GM23338 (cell line): ENCODE results near the gene UBE2C. TPM values are rescaled to one million over a fixed set of nuclear protein-coding genes. Genes with fewer than 3 reads are reported as not detected.

Experiments used
- ATAC-seq: fragments of 200-7000 bp; cut with Tn5 transposase; 3 replicates; pipeline ENCODE4 v1.9.1; 2020
- DNase-seq: peaks from one replicate; pipeline ENCODE4 v3.0.0-alpha.2; 2015; ENCODE audit warnings: low spot score
- H2AFZ ChIP-seq: fragments of 200-600 bp; sonication (generic); 2 replicates; pipeline ENCODE4 v1.8.0; 2016; ENCODE audit warnings: antibody characterized with exemption, mild to moderate bottlenecking, moderate library complexity
- H3F3A ChIP-seq: fragments of 200-600 bp; sonication (generic); replicated peaks from 2 replicates; pipeline ENCODE4 v1.8.0; 2017; ENCODE audit warnings: antibody characterized with exemption, mixed run types, low read depth
- H3K27ac ChIP-seq: fragments of 200-600 bp; sonication (generic); 2 replicates; pipeline ENCODE4 v1.6.1; 2016; ENCODE audit warnings: low read depth
- H3K27me3 ChIP-seq: fragments of 200-600 bp; sonication (generic); 2 replicates; pipeline ENCODE4 v1.8.0; 2016; ENCODE audit warnings: mild to moderate bottlenecking, mixed run types, moderate library complexity; ENCODE audit not compliant: insufficient read depth
- H3K36me3 ChIP-seq: fragments of 200-600 bp; sonication (generic); 2 replicates; pipeline ENCODE4 v1.8.0; 2016; ENCODE audit warnings: mild to moderate bottlenecking; ENCODE audit not compliant: insufficient read depth
- H3K4me1 ChIP-seq: fragments of 200-600 bp; sonication (generic); 2 replicates; pipeline ENCODE4 v1.8.0; 2016; ENCODE audit warnings: mild to moderate bottlenecking, moderate library complexity; ENCODE audit not compliant: insufficient read depth
- H3K4me2 ChIP-seq: fragments of 200-600 bp; sonication (generic); 2 replicates; pipeline ENCODE4 v1.7.1; 2017; ENCODE audit warnings: mixed run types
- H3K4me3 ChIP-seq: fragments of 200-600 bp; sonication (generic); 2 replicates; pipeline ENCODE4 v1.6.1; 2016; ENCODE audit warnings: mixed run types
- H3K79me2 ChIP-seq: fragments of 200-600 bp; sonication (generic); replicated peaks from 2 replicates; pipeline ENCODE4 v1.8.0; 2017; ENCODE audit warnings: mild to moderate bottlenecking; ENCODE audit not compliant: insufficient read depth
- H3K9me2 ChIP-seq: fragments of 200-600 bp; sonication (generic); 2 replicates; pipeline ENCODE4 v1.8.0; 2017; ENCODE audit not compliant: insufficient read depth
- H4K20me1 ChIP-seq: fragments of 200-600 bp; sonication (generic); replicated peaks from 2 replicates; pipeline ENCODE4 v1.8.0; 2017; ENCODE audit warnings: mild to moderate bottlenecking; ENCODE audit not compliant: insufficient read depth
- H3K27ac Mint-ChIP-seq: 2 replicates; pipeline ENCODE4 v1.8.0; 2020; ENCODE audit warnings: inconsistent platforms, mild to moderate bottlenecking, moderate library complexity, mixed read lengths
- H3K27me3 Mint-ChIP-seq: 3 replicates; pipeline ENCODE4 v1.8.0; 2022; ENCODE audit warnings: low read depth, mild to moderate bottlenecking, moderate library complexity, mixed read lengths, inconsistent platforms; ENCODE audit not compliant: insufficient read depth, poor library complexity
- H3K36me3 Mint-ChIP-seq: 3 replicates; pipeline ENCODE4 v1.8.0; 2021; ENCODE audit warnings: low read depth, mild to moderate bottlenecking, inconsistent platforms, moderate library complexity, mixed read lengths
- H3K4me1 Mint-ChIP-seq: 3 replicates; pipeline ENCODE4 v1.8.0; 2020; ENCODE audit warnings: mild to moderate bottlenecking, inconsistent platforms, mixed read lengths
- H3K4me3 Mint-ChIP-seq: 3 replicates; pipeline ENCODE4 v1.8.0; 2021; ENCODE audit warnings: moderate library complexity, mild to moderate bottlenecking, inconsistent platforms, mixed read lengths
- H3K9me3 Mint-ChIP-seq: 3 replicates; pipeline ENCODE4 v1.8.0; 2020; ENCODE audit warnings: moderate library complexity, mild to moderate bottlenecking, inconsistent platforms, mixed read lengths
- CREB1 ChIP-seq: fragments of 250-450 bp; sonication (Bioruptor Pico); IDR thresholded peaks from 2 replicates; pipeline ENCODE4 v1.5.0; 2020; ENCODE audit warnings: low read depth, mild to moderate bottlenecking, moderate library complexity
- EZH2 ChIP-seq: fragments of 200-600 bp; sonication (generic); IDR thresholded peaks from one replicate; pipeline ENCODE4 v1.8.0; 2017; ENCODE audit warnings: antibody characterized with exemption, mild to moderate bottlenecking, low read depth; ENCODE audit not compliant: unreplicated experiment
- EZH2phosphoT487 ChIP-seq: fragments of 200-600 bp; sonication (generic); IDR thresholded peaks from one replicate; pipeline ENCODE4 v1.8.1; 2018; ENCODE audit warnings: antibody characterized with exemption; ENCODE audit not compliant: unreplicated experiment
- JUNB ChIP-seq: IDR thresholded peaks from one replicate; pipeline ENCODE4 v1.6.1; 2016; ENCODE audit warnings: antibody characterized with exemption; ENCODE audit not compliant: unreplicated experiment
- NANOG ChIP-seq: IDR thresholded peaks from 2 replicates; pipeline ENCODE4 v1.6.1; 2016; ENCODE audit warnings: antibody characterized with exemption, borderline replicate concordance
- POLR2AphosphoS5 ChIP-seq: IDR thresholded peaks from 2 replicates; pipeline ENCODE4 v1.6.1; 2016; ENCODE audit warnings: antibody characterized with exemption, low read depth
- REST ChIP-seq: IDR thresholded peaks from one replicate; pipeline ENCODE4 v1.6.1; 2018; ENCODE audit warnings: antibody characterized with exemption; ENCODE audit not compliant: unreplicated experiment
- STAT1 ChIP-seq: IDR thresholded peaks from one replicate; pipeline ENCODE4 v1.6.1; 2016; ENCODE audit warnings: antibody characterized with exemption; ENCODE audit not compliant: unreplicated experiment
- ZNF114 ChIP-seq: fragments of 250-450 bp; sonication (Bioruptor Pico); IDR thresholded peaks from 2 replicates; pipeline ENCODE4 v1.5.0; 2020; ENCODE audit warnings: mild to moderate bottlenecking, moderate library complexity
- ZNF331 ChIP-seq: fragments of 250-450 bp; sonication (Bioruptor Pico); IDR thresholded peaks from 2 replicates; pipeline ENCODE4 v1.5.0; 2020; ENCODE audit warnings: low read depth, mild to moderate bottlenecking, moderate library complexity
- ZNF462 ChIP-seq: fragments of 250-450 bp; sonication (Bioruptor Pico); IDR thresholded peaks from 2 replicates; pipeline ENCODE4 v1.5.0; 2020; ENCODE audit warnings: mild to moderate bottlenecking, moderate library complexity
- polyA plus RNA-seq: library from polyadenylated mRNA; unstranded; fragments of >200 nt; fragmentation: Nextera tagmentation; extraction: Ambion mirVana; gene quantifications from 2 replicates; pipeline ENCODE4 v1.2.1, GENCODE V29; 2016
- total RNA-seq: library from RNA; depleted of rRNA; stranded (reverse); fragments of >200 nt; shearing (Covaris generic); gene quantifications from 2 replicates; pipeline ENCODE4 v1.2.3, GENCODE V29; 2014
- TF ChIP-seq, protein P1 (sequence below): IDR thresholded peaks from 2 replicates; pipeline ENCODE4 v1.6.1; 2016; ENCODE audit warnings: antibody characterized with exemption

Gene UBE2C
- total and polyA plus RNA-seq, 2 experiments from 2014 or later = 247 to 698 TPM

DNA sequence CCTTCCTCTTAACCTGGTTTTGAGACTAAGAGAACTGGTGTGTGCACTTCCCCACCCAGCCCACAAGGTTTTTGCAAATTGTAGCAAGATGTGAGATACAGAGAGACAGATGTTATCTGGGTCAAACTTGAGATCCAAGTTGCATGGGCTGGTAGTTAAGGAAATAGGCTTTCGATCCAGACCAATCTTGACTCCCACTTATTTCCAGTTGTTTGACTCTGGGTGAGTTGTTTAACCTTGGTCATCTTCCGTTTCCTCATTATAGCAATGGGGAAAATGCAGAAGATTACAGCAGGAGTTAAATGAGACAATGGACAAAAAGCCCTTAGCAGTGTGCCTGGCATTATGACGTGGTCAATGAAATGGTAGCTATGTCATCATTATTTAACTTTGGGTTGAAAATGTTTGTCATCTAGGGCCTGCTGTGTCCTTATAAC lies 22.9 kb downstream of the UBE2C start:
- Histone ChIP-seq H4K20me1 (peaks cover 13% of the 10 kb centered on the region), H3K4me3 (peak overlapping the region; percentile 82; the same call in 1 of the 2 replicates), H3K27ac (no peak overlapping the region), H3K4me2 (peak overlapping the region; percentile 85; the same call in 1 of the 2 replicates), H3K9me2 (no peaks in the 10 kb centered on the region), H3K36me3 (no peaks in the 10 kb centered on the region), H3K27me3 (no peaks in the 10 kb centered on the region), H3F3A (peaks cover 15% of the 10 kb centered on the region), H2AFZ (no peak overlapping the region), H3K4me1 (peaks cover 20% of the 10 kb centered on the region; the same call in 1 of the 2 replicates), H3K79me2 (0 out of 2 replicates have a peak, but pooled peaks cover 3% of the 10 kb centered on the region)
- Mint-ChIP-seq H3K4me1 (peaks cover 12% of the 10 kb centered on the region), H3K4me3 (peak overlapping the region; percentile 77; the same call in 2 of the 3 replicates), H3K27me3 (peaks cover 12% of the 10 kb centered on the region), H3K36me3 (peaks cover 18% of the 10 kb centered on the region; the same call in 2 of the 3 replicates), H3K9me3 (no peaks in the 10 kb centered on the region; the same call in 2 of the 3 replicates), H3K27ac (no peak overlapping the region)
- ATAC-seq (no peak), DNase-seq (no peak)
- TF ChIP-seq STAT1 = no peak
- TF ChIP-seq, protein P1, sequence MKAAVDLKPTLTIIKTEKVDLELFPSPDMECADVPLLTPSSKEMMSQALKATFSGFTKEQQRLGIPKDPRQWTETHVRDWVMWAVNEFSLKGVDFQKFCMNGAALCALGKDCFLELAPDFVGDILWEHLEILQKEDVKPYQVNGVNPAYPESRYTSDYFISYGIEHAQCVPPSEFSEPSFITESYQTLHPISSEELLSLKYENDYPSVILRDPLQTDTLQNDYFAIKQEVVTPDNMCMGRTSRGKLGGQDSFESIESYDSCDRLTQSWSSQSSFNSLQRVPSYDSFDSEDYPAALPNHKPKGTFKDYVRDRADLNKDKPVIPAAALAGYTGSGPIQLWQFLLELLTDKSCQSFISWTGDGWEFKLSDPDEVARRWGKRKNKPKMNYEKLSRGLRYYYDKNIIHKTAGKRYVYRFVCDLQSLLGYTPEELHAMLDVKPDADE = no peak
- TF ChIP-seq ZNF331 = no peak
- no peak for TF ChIP-seq CREB1 (CRISPR knock-in tag)
- no peak for TF ChIP-seq REST
- TF ChIP-seq POLR2AphosphoS5 = no peak
- no peak for TF ChIP-seq NANOG
- TF ChIP-seq JUNB = no peak
- TF ChIP-seq EZH2 = no peak
- no peak for TF ChIP-seq ZNF114 (CRISPR knock-in tag)

GRCh38 chr20:45835825-45836224 lies 23.4 kb downstream of the UBE2C start:
- H3K27ac Mint-ChIP-seq = no peak overlapping the region
- peaks cover 12% of the 10 kb centered on the region for H3K27me3 Mint-ChIP-seq
- peaks cover 18% of the 10 kb centered on the region; the same call in 2 of the 3 replicates for H3K36me3 Mint-ChIP-seq
- peaks cover 12% of the 10 kb centered on the region for H3K4me1 Mint-ChIP-seq
- no peaks in the 10 kb centered on the region for H3K9me3 Mint-ChIP-seq
- Histone ChIP-seq H3K4me1 (peaks cover 20% of the 10 kb centered on the region; the same call in 1 of the 2 replicates), H3K27ac (no peak overlapping the region; the same call in 1 of the 2 replicates), H3K4me2 (peak overlapping the region; percentile 85; the same call in 1 of the 2 replicates), H4K20me1 (peaks cover 13% of the 10 kb centered on the region), H3K36me3 (no peaks in the 10 kb centered on the region), H3K79me2 (0 out of 2 replicates have a peak, but pooled peaks cover 3% of the 10 kb centered on the region), H3K4me3 (no peak overlapping the region), H3F3A (peaks cover 15% of the 10 kb centered on the region), H3K9me2 (no peaks in the 10 kb centered on the region), H2AFZ (no peak overlapping the region), H3K27me3 (no peaks in the 10 kb centered on the region)
- peak overlapping the region; percentile 77; the same call in 2 of the 3 replicates for H3K4me3 Mint-ChIP-seq
- DNase-seq (no peak), ATAC-seq (no peak)
- no peak for TF ChIP-seq ZNF462 (CRISPR knock-in tag)
- no peak for TF ChIP-seq EZH2
- TF ChIP-seq EZH2phosphoT487 = no peak
- TF ChIP-seq STAT1 = no peak
